ENCODE results near the gene DLG4.
"Not testable (repeated sequence)": the region's sequence is repeated elsewhere in the genome, so short reads cannot be mapped to it uniquely, and the experiment has no call there.

DNA sequence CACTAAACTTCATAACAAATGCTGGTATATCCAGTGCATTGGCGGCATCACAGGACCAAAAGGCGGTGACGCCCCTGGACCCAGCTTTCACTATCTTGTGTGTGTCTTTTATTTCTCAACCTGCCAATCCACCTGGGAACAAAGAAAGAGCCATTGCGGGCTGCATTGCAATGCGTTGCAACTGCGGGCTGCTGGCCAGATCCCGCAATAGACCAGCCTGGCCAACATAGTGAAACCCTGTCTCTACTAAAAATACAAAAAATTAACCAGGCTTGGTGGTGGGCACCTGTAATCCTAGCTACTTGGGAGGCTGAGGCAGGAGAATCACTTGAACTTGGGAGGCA is 50.1 kb downstream of the DLG4 start:
- TF ChIP-seq, protein P1, sequence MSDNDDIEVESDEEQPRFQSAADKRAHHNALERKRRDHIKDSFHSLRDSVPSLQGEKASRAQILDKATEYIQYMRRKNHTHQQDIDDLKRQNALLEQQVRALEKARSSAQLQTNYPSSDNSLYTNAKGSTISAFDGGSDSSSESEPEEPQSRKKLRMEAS (CRISPR knock-in tag; IDR thresholded peaks at IDR 0.05): not testable (repeated sequence)
- TF ChIP-seq, protein P2, sequence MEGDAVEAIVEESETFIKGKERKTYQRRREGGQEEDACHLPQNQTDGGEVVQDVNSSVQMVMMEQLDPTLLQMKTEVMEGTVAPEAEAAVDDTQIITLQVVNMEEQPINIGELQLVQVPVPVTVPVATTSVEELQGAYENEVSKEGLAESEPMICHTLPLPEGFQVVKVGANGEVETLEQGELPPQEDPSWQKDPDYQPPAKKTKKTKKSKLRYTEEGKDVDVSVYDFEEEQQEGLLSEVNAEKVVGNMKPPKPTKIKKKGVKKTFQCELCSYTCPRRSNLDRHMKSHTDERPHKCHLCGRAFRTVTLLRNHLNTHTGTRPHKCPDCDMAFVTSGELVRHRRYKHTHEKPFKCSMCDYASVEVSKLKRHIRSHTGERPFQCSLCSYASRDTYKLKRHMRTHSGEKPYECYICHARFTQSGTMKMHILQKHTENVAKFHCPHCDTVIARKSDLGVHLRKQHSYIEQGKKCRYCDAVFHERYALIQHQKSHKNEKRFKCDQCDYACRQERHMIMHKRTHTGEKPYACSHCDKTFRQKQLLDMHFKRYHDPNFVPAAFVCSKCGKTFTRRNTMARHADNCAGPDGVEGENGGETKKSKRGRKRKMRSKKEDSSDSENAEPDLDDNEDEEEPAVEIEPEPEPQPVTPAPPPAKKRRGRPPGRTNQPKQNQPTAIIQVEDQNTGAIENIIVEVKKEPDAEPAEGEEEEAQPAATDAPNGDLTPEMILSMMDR (IDR thresholded peaks at IDR 0.05): not testable (repeated sequence)
- TF ChIP-seq, protein P3, sequence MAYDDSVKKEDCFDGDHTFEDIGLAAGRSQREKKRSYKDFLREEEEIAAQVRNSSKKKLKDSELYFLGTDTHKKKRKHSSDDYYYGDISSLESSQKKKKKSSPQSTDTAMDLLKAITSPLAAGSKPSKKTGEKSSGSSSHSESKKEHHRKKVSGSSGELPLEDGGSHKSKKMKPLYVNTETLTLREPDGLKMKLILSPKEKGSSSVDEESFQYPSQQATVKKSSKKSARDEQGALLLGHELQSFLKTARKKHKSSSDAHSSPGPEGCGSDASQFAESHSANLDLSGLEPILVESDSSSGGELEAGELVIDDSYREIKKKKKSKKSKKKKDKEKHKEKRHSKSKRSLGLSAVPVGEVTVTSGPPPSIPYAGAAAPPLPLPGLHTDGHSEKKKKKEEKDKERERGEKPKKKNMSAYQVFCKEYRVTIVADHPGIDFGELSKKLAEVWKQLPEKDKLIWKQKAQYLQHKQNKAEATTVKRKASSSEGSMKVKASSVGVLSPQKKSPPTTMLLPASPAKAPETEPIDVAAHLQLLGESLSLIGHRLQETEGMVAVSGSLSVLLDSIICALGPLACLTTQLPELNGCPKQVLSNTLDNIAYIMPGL (CRISPR knock-in tag; IDR thresholded peaks at IDR 0.05): not testable (repeated sequence)
- not testable (repeated sequence) for TF ChIP-seq CREM, CREB1, ZNF121 (CRISPR knock-in tag; IDR thresholded peaks at IDR 0.05)
